ENCODE data around the gene SRP54.

DNA sequence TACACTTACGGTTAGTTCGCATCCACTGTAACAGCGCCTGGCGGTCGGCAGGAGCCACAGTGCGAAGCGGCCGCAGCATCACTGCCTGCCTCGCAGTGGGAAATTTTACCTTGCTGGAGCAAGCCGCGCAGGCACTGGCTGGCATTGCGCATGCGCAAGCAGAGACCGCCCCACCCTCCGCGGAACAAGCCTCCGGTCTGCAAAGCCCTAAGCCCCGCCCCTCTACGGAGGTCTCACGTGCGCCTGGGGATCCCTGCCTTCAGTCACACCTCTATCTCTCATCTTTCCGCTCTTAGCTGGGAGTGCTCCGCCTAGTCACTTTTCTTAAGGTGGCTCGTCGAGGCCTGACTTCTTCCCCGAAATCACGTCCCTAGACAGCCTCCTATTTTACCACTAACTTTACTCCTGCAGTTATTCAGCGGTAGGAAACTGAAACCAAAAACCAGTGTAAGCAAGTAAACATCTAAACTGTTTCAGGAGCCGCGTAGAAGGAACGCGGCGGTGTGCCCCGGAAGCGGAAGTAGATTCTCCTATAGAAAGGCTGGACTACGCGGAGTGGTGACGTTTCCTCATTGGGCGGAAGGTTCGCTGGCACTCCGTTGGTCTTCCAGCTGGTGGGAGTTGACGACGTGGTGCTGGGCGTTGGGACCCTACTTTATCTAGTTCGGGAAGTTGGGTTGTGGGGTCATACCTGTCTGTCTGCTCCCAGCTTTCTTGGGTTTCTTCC, at the start of gene SRP54:
- TF ChIP-seq, protein P1, sequence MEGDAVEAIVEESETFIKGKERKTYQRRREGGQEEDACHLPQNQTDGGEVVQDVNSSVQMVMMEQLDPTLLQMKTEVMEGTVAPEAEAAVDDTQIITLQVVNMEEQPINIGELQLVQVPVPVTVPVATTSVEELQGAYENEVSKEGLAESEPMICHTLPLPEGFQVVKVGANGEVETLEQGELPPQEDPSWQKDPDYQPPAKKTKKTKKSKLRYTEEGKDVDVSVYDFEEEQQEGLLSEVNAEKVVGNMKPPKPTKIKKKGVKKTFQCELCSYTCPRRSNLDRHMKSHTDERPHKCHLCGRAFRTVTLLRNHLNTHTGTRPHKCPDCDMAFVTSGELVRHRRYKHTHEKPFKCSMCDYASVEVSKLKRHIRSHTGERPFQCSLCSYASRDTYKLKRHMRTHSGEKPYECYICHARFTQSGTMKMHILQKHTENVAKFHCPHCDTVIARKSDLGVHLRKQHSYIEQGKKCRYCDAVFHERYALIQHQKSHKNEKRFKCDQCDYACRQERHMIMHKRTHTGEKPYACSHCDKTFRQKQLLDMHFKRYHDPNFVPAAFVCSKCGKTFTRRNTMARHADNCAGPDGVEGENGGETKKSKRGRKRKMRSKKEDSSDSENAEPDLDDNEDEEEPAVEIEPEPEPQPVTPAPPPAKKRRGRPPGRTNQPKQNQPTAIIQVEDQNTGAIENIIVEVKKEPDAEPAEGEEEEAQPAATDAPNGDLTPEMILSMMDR (IDR thresholded peaks at IDR 0.05; ENCODE audit: low read length): no peak
- TF ChIP-seq EZH2 (IDR thresholded peaks at IDR 0.05; ENCODE audit: borderline replicate concordance, low read length): no peak
